Measurements from ENCODE around the gene MGAT3. TPM values are rescaled to one million over a fixed set of nuclear protein-coding genes. Genes with fewer than 3 reads are reported as not detected.

Gene MGAT3
- total and polyA plus RNA-seq, 9 donors: 0.91 to 5.9 (median 2.1) TPM

GRCh38 chr22:39530116-39530515 is 73.3 kb downstream of the MGAT3 start:
- 75 to 78% (median 77%) methylated on average over 6 of the region's 6 CpGs for WGBS, 3 donors
- no peak for DNase-seq
- TF ChIP-seq POLR2A (IDR thresholded peaks at IDR 0.05) (no peak), CTCF (IDR thresholded peaks at IDR 0.05) (no peak), EP300 (IDR thresholded peaks at IDR 0.05) (no peak)
- no peaks in the 10 kb centered on the region for H3K9me3 ChIP-seq
- H3K27ac ChIP-seq: no peak overlapping the region
- H3K4me1 ChIP-seq (ENCODE audit: insufficient read depth): peaks cover 14% of the 10 kb centered on the region
- H3K27me3 ChIP-seq: no peaks in the 10 kb centered on the region
- H3K4me3 ChIP-seq: no peak overlapping the region
- no peaks in the 10 kb centered on the region for H3K36me3 ChIP-seq
- intact Hi-C loops (cut with DNase I): loop anchor here (5.0 to 10.0 kb wide), 4 partner anchors 213 to 817 kb away; partner anchors contain the start of genes ADSL (in 1 of the 4) and RPL3 (in 1 of the 4)

GRCh38 chr22:39530692-39531331 is 74.0 kb downstream of the MGAT3 start:
- peak in 3 of 5 donors; percentile 14 to 42 (median 35) for DNase-seq
- Histone ChIP-seq H3K9me3 (no peaks in the 10 kb centered on the region), H3K4me3 (no peak overlapping the region), H3K27me3 (no peaks in the 10 kb centered on the region), H3K36me3 (no peaks in the 10 kb centered on the region), H3K4me1 (ENCODE audit: insufficient read depth) (peaks cover 14% of the 10 kb centered on the region), H3K27ac (no peak overlapping the region)
- TF ChIP-seq CTCF (IDR thresholded peaks at IDR 0.05) (no peak), EP300 (IDR thresholded peaks at IDR 0.05) (no peak), POLR2A (IDR thresholded peaks at IDR 0.05) (no peak)
- intact Hi-C loops (cut with DNase I): loop anchor here (5.0 to 10.0 kb wide), 4 partner anchors 214 to 816 kb away; partner anchors contain the start of genes ADSL (in 1 of the 4) and RPL3 (in 1 of the 4)
- WGBS, 3 donors: 35 to 38% (median 37%) methylated on average over 9 of the region's 9 CpGs

- peak within 1 kb of the TSS; percentile 38 to 75 for H3K27ac ChIP-seq
- H3K4me3 ChIP-seq: peak within 1 kb of the TSS; percentile 68
- H3K9me3 ChIP-seq: no peaks in the 10 kb centered on the region
- peaks cover 14% of the 10 kb centered on the region for H3K4me1 ChIP-seq (ENCODE audit: insufficient read depth)
- intact Hi-C loops (cut with DNase I): loop anchor here (5.0 to 10.0 kb wide), 4 partner anchors 215 to 815 kb away; partner anchors contain the start of genes ADSL (in 1 of the 4) and RPL3 (in 1 of the 4)
- WGBS, 3 donors: 0 to 1% (median 0%) methylated on average over 42 to 67 of the region's 67 CpGs
- peak; percentile 99 to 100 (median 100) for DNase-seq
- TF ChIP-seq POLR2A (IDR thresholded peaks at IDR 0.05) (peak; percentile 68), EP300 (IDR thresholded peaks at IDR 0.05) (no peak), CTCF (IDR thresholded peaks at IDR 0.05) (no peak)
- no peaks in the 10 kb centered on the region for H3K27me3 ChIP-seq
- no peaks in the 10 kb centered on the region for H3K36me3 ChIP-seq
These were observed 75.6 kb downstream of the MGAT3 start, which contains the start of gene RPS19BP1 for GRCh38 chr22:39532215-39533073. Gene RPS19BP1, minus strand, starts transcription at chr22:39532748. Its CDS starts 10 bp downstream, at chr22:39532738.

- peak overlapping the region in 1 of 2 donors; percentile 25 for H3K27ac ChIP-seq
- H3K4me1 ChIP-seq (ENCODE audit: insufficient read depth): peaks cover 8% of the 10 kb centered on the region
- peak in 4 of 5 donors; percentile 31 to 57 (median 52) for DNase-seq
- 78 to 84% (median 83%) methylated on average over 12 of the region's 12 CpGs for WGBS, 3 donors
- no peaks in the 10 kb centered on the region for H3K9me3 ChIP-seq
- no peaks in the 10 kb centered on the region for H3K36me3 ChIP-seq
- intact Hi-C loops (cut with DNase I): loop anchor here (5.0 to 10.0 kb wide), 4 partner anchors 217 to 813 kb away; partner anchors contain the start of genes ADSL (in 1 of the 4) and RPL3 (in 1 of the 4)
- no peak overlapping the region for H3K4me3 ChIP-seq
- H3K27me3 ChIP-seq: no peaks in the 10 kb centered on the region
- TF ChIP-seq POLR2A (IDR thresholded peaks at IDR 0.05) (no peak), EP300 (IDR thresholded peaks at IDR 0.05) (no peak), CTCF (IDR thresholded peaks at IDR 0.05) (no peak)
These were observed 77.3 kb downstream of the MGAT3 start for GRCh38 chr22:39534092-39534506.
